PFSK-1 (cell line): ENCODE measurements around the gene SUOX.

Experiments used
- FOXP2 ChIP-seq: optimal IDR thresholded peaks from 2 replicates; pipeline ENCODE3; 2011; ENCODE audit warnings: borderline replicate concordance, control low read depth, inconsistent platforms; ENCODE audit not compliant: insufficient read depth; ENCODE audit errors: extremely low read length, extremely low read depth
- POLR2AphosphoS5 ChIP-seq: IDR thresholded peaks from 2 replicates; pipeline ENCODE4 v1.6.1; 2012; ENCODE audit warnings: low read depth, mild to moderate bottlenecking, control low read depth, low read length, moderate library complexity
- SIN3A ChIP-seq: IDR thresholded peaks from 2 replicates; pipeline ENCODE4 v1.6.1; 2012; ENCODE audit warnings: mild to moderate bottlenecking, low read length, moderate library complexity, borderline replicate concordance; ENCODE audit not compliant: insufficient read depth
- TF ChIP-seq, protein P1 (sequence below), 2 experiments: IDR thresholded peaks; 2 replicates each; pipeline versions ENCODE4 v1.6.1 to v1.8.0; 2011 to 2012; ENCODE audit warnings: low read depth in 2 of 2, low read length in 2 of 2, control low read depth in 1 of 2, inconsistent platforms in 1 of 2, mild to moderate bottlenecking in 1 of 2, moderate library complexity in 1 of 2; ENCODE audit not compliant: insufficient read depth in 1 of 2

DNA sequence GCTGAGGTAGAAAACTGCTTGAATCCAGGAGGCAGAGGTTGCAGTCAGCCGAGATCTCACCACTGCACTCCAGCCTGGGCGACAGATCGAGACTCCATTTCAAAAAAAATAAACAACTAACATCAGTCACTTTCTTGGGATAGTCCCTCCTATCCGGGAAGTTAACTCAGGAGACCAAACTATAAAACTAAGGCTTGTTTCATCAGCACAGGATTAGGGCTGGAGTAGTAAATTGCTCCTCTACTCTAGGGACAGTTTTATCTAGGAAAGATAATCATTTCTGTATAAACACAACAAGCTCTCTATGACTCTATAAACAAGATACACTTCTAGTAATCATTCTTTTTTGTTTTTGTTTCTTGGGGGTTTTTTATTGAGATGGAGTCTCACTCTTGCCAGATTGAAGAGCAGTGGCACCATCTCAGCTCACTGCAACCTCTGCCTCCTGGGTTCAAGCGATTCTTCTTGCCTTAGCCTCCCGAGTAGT, 56.4 kb downstream of the SUOX start:
- TF ChIP-seq POLR2AphosphoS5 = no peak
- TF ChIP-seq, protein P1, sequence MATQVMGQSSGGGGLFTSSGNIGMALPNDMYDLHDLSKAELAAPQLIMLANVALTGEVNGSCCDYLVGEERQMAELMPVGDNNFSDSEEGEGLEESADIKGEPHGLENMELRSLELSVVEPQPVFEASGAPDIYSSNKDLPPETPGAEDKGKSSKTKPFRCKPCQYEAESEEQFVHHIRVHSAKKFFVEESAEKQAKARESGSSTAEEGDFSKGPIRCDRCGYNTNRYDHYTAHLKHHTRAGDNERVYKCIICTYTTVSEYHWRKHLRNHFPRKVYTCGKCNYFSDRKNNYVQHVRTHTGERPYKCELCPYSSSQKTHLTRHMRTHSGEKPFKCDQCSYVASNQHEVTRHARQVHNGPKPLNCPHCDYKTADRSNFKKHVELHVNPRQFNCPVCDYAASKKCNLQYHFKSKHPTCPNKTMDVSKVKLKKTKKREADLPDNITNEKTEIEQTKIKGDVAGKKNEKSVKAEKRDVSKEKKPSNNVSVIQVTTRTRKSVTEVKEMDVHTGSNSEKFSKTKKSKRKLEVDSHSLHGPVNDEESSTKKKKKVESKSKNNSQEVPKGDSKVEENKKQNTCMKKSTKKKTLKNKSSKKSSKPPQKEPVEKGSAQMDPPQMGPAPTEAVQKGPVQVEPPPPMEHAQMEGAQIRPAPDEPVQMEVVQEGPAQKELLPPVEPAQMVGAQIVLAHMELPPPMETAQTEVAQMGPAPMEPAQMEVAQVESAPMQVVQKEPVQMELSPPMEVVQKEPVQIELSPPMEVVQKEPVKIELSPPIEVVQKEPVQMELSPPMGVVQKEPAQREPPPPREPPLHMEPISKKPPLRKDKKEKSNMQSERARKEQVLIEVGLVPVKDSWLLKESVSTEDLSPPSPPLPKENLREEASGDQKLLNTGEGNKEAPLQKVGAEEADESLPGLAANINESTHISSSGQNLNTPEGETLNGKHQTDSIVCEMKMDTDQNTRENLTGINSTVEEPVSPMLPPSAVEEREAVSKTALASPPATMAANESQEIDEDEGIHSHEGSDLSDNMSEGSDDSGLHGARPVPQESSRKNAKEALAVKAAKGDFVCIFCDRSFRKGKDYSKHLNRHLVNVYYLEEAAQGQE (IDR thresholded peaks at IDR 0.05; ENCODE audit: insufficient read depth in 1 of 2, low read depth in 2 of 2, low read length in 2 of 2) = no peak
- TF ChIP-seq FOXP2 = no peak
- TF ChIP-seq SIN3A = no peak
